ENCODE data around the gene OPN4.

DNA sequence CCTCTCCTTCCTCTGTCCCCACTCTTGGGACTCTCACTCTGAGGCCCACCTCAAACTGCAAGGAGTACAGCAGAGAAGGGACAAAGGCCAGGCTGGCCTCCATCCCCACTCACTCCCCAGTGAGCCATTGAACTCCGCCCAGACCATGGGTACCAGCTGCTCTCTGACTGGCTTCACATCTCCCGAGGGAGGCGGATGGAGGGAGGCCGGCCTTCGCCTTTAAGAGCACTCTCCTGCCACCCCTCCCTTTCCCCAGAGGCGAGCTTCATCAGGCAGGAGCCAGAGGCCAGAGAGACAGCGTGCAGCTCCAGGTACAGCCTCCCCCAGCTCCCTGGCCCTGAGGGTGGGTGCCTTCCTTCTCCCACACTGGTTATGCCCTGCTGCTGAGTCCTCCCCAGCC lies 12.2 kb downstream of the OPN4 start:
- TF ChIP-seq, protein P1, sequence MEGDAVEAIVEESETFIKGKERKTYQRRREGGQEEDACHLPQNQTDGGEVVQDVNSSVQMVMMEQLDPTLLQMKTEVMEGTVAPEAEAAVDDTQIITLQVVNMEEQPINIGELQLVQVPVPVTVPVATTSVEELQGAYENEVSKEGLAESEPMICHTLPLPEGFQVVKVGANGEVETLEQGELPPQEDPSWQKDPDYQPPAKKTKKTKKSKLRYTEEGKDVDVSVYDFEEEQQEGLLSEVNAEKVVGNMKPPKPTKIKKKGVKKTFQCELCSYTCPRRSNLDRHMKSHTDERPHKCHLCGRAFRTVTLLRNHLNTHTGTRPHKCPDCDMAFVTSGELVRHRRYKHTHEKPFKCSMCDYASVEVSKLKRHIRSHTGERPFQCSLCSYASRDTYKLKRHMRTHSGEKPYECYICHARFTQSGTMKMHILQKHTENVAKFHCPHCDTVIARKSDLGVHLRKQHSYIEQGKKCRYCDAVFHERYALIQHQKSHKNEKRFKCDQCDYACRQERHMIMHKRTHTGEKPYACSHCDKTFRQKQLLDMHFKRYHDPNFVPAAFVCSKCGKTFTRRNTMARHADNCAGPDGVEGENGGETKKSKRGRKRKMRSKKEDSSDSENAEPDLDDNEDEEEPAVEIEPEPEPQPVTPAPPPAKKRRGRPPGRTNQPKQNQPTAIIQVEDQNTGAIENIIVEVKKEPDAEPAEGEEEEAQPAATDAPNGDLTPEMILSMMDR (IDR thresholded peaks at IDR 0.05) = no peak
- TF ChIP-seq EZH2 (IDR thresholded peaks at IDR 0.05) = no peak
